Measurements from ENCODE around the gene GATC. TPM values are rescaled to one million over a fixed set of nuclear protein-coding genes. Genes with fewer than 3 reads are reported as not detected.

Gene GATC
- total and polyA plus RNA-seq, 10 of the 15 experiments (the other 5 are each of a cell fraction or from before 2014, with no cell fraction given): 5.1 to 40.3 (median 22.9) TPM

GRCh38 chr12:120495731-120496412 lies 49.6 kb downstream of the GATC start, which contains the start of gene DYNLL1 (continued):
- no peak for TF ChIP-seq ZBTB4 (CRISPR knock-in tag; IDR thresholded peaks at IDR 0.05)
- no peak for TF ChIP-seq ZSCAN29 (IDR thresholded peaks at IDR 0.05)
- no peak for TF ChIP-seq ZNF274 (IDR thresholded peaks at IDR 0.05; ENCODE audit: insufficient read depth, insufficient read length)
- TF ChIP-seq HDGF (IDR thresholded peaks at IDR 0.05): 0 out of 2 replicates have a peak, but pooled peaks have one; percentile 41
- TF ChIP-seq FOXK2 (IDR thresholded peaks at IDR 0.05): no peak
- TF ChIP-seq IRF5 (IDR thresholded peaks at IDR 0.05; ENCODE audit: borderline replicate concordance): no peak
- peak; percentile 33 for TF ChIP-seq SIX5 (IDR thresholded peaks at IDR 0.05; ENCODE audit: low read depth, low read length, severe bottlenecking)
- TF ChIP-seq CBX5 (IDR thresholded peaks at IDR 0.05; ENCODE audit: low read depth): no peak
- TF ChIP-seq PRDM15 (CRISPR knock-in tag; IDR thresholded peaks at IDR 0.05): no peak
- TF ChIP-seq CHD2 (IDR thresholded peaks at IDR 0.05; ENCODE audit: borderline replicate concordance, low read depth, low read length): peak; percentile 77
- peak; percentile 69; the same call in 1 of the 2 replicates for TF ChIP-seq RFX5 (IDR thresholded peaks at IDR 0.05; ENCODE audit: low read depth, low read length)
- TF ChIP-seq PAX5 (IDR thresholded peaks at IDR 0.05; ENCODE audit: borderline replicate concordance, low read depth, low read length): 0 out of 2 replicates have a peak, but pooled peaks have one; percentile 56
- TF ChIP-seq PML (IDR thresholded peaks at IDR 0.05; ENCODE audit: low read length): peak; percentile 71; the same call in 1 of the 2 replicates
- TF ChIP-seq CEBPB (IDR thresholded peaks at IDR 0.05; ENCODE audit: borderline replicate concordance in 1 of 2, low read depth in 2 of 2, low read length in 2 of 2): no peak
- TF ChIP-seq TARDBP (IDR thresholded peaks at IDR 0.05; ENCODE audit: borderline replicate concordance): peak; percentile 84; the same call in 1 of the 2 replicates
- TF ChIP-seq SREBF2 (IDR thresholded peaks at IDR 0.05; ENCODE audit: low read length): no peak
- TF ChIP-seq JUNB (IDR thresholded peaks at IDR 0.05): no peak

Measured in GM12878 (cell line).